CD4-positive, alpha-beta T cell treated with Interleukin-12 subunit alpha and Interleukin-12 subunit beta, for 1 hour (primary cell): Measurements from ENCODE around the gene LIMK1.
"Not testable (repeated sequence)": the region's sequence is repeated elsewhere in the genome, so short reads cannot be mapped to it uniquely, and the experiment has no call there.

ENCODE experiments used
- DNase-seq: peaks from one replicate; pipeline ENCODE4 v3.0.0-alpha.2; 2020

The LIMK1 gene

DNA sequence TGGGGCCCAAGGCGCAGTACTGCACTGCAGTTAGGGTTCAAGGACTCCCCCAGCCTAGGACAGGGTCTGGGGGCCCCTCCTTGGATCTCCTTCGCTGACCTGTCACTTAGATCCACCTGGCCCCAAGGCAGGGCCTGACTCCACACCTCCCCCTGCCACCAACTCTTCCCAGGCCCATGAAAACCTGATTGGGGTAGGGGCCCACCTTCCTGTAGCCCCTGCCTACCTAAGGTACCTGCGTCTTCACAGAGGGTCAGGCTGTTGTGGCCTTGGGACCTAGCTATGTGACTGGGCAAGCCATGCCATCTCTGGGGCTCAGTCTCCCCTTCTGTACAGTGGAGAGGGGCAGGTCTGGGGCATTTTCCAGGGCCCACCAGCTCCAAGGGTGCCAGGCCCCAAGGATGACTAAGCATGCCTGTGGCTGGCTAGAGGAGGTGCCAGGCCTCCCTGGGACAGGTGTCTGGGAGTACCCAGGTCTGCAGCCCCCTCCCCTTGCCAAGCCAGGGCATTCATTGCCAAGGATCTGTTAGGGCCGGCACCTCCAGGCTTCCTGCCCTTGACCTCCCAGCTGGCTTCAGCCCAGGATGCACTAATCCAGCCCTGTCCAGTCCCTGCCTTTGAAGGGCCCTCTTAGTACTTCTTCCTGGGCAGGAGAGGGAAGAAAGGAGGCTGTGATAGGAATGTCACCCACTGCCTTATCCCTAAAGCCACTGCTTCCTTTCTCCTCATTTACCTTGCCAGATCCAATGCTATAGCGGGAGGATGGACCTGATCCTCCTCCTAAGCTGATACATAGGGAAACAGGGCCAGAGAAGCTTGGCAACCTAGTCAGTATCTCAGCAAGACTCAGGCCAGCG, 1.3 kb downstream of the LIMK1 start:
- DNase-seq = no peak

DNA sequence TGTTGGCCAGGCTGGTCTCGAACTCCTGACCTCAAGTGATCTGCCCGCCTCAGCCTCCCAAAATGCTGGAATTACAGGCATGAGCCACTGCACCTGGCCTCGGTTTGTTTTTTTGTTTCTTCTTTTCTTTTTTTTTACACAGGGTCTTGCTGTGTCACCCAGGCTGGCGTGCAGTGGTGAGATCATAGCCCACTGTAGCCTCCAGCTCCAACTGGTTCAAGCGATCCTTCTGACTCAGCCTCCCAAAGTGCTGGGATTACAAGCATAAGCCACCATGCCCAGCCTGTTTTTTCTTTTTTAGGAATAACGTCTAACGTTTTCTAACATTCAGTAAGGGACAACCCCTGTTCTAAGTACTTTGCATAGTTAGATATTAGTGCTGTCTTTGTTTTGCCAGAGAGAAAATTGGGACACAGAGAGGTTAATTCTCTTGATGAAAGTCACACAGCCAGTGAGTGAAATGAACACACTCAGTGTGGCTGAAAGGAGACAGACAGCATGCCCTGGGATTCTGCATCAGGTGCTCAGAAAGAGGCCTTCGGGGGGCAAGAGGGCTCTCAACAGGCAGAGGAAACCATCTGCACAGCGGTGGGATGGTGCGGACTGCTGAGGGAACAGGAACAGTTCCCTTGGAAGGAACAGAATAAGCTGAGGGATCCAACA, 4.3 kb downstream of the LIMK1 start:
- no peak for DNase-seq

DNA sequence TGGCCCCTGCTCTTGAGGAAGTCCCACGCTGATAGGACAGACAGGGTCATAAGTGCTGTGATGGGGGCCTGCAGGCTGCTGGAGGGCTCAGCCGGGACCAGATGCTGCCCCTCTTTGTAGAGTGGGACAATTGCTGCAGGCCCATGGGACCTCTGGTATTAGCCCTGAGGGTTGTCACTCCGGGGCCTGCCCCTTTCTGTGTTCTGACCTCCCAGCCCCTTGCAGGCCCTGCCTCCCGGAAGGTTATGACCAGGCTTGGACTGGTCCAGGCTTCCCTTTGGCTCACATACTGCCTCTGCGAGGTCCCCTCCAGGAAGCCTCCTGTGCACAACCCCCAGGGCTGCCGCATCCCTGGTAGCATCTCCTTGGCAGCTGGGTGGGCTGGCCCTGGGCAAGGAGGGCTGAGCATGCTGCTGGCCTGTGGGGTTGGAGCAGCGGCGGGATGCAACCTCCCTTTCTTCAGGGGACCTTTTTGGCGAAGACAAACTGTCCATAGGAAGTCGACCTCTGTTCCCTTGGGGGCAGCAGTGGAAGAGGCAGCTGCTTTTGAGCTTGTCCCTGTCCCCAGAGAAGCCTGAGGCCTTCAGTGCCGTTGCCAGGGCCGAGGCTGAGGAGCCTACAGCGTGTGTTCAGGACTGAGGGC, 8.8 kb downstream of the LIMK1 start:
- no peak for DNase-seq

DNA sequence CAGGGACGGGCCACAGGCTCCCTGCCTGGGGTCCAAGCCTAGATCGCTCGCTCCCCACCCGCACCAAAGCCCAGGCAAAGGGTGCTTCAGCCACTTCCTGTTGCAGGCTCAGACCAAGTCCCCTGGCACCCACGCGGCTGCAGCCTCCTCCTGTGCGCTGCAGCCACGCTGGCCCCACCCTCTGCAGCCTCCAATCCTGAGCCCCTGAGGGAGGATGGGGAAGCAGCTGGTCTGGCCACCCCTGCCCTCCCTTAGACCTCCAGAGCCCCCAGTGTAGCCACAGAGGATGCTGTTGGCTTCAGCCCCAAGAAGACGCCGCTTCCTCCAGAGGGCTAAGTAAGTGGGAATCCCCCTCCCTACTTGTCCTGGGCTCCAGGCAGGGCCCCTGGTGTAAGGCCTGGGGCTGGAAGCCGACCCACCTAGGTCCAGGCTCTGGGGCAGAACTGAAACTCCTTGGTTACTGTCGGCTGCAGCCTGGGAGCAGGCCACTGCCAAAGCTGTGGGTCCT, 9.4 kb downstream of the LIMK1 start:
- no peak for DNase-seq

DNA sequence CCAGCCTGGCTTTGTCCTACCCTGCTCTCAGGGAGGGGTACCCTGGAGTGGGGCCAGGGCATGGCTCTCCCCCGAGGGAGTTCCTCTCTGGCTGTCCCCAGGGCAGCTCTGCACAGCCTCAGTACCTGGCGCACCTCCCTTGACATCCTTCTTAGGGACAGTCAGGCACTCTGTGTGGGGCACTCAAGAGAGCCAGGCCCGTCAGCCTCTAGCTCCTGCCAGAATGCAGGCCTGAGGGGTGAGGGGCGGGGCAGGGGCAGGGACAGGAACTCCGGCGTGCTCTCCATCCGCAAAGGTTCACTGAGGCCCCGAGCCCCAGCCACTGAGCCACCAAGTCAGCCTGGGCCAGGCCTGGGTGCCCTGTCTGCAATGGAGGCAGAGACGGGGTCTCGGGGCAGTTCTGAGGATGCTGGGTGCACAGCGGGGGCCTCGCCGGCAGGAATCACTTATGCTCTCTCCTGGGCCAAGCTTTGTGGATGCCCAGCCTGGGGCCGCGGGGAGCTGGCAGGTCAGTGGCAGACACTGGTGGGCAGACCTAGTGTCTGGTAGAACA, 10.1 kb downstream of the LIMK1 start:
- DNase-seq = no peak

DNA sequence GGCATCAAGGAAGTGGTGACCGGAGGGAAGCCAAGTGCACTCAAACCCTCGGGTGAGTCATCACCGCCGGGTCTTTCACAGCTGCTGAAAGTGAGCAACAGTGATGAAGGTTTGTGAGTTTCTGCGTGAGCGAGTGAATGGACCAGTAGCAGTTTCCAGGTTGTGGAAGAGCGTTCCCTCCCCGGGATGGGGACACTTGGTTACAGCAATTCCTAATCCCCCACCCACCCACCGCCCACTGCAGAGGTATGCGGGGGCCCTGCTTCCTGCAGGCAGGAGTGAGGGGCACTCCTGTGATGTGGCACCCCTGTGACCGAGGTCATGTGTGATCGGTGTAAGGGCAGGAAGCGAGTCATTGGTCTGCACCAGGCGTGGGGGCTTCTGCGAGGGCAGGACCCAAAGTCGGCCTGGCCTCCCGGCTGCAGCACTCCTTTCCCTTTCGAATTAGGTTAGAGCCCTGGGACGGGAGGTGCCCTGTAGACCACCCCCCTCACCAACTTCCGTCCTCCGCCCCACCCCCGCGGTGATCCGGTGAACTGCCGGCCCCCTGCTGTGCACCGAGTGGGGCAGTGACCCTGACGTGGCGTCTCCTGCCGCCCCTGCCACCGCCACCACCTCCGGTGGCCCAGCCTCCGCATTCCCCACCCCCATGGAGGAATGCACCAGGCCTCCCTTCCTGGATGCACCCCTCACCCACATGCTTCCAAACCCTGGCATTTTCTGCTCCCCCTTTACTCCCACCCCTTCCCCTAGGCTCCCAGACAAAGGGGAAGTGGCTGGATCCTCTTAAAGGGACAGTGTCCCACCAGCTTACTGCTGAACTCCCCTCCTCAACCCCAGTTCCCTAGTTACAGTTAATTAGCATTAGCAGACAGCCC, 10.9 kb downstream of the LIMK1 start:
- DNase-seq = peak; percentile 74

DNA sequence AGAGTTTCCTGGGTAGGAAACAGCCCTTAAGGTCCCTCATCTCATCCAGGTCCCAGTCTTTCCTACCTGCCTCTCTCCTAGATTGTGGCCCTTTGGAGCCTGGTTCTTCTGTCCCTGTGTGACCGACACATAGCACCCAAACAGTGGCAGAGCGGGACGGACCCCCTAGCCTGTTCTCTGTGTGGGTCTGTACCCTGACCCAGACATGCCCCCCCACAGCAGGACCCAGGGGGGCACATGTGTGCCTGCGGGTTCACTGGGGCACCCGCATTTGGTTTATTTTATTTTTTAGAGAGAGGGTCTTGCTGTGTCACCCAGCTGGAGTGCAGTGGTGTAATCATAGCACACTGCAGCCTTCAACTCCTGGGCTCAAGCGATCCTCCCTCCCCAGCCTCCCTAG, 11.5 kb downstream of the LIMK1 start:
- DNase-seq = no peak

DNA sequence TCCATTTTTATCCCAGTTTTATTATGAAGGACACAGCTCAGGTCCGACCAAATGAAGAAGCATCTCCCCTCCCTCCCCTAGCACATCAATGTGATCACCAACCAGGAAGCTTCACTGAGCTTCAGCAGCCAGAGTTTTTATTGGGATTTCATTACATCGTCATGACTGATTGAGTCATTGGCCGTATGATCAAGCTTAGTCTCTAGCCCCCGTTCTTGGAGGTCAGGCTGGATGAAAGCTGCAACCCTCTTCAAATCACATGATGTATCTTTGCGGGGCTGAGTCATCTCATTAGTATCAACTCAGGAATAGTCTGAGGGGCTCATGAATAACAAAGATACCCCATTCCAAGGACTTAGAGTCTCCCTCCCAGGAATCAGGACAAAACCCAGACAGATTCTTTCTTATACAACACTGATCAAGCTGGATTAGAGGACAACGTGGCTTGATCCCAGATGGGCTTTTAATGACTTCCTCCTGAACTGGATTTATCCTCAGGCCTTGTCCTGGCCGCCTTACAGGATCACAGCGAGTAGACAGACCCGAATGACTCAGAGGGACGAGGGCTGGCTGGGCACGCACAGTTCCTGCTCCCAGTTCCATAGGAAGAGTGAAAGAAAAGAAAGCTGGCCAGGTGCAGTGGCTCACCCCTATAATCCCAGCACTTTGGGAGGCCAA, 14.5 kb downstream of the LIMK1 start:
- DNase-seq = no peak

DNA sequence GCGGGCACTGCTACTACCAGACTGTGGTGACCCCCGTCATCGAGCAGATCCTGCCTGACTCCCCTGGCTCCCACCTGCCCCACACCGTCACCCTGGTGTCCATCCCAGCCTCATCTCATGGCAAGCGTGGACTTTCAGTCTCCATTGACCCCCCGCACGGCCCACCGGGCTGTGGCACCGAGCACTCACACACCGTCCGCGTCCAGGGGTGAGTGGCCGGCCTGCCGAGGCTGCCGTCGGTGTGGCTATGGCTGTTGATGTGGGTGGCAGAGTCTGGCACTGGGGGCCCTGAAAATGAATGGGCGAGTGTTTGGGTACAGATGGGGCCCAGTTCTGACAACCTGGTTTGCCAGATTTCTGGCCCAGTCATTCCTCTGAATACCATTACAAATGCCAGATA, 15.4 kb downstream of the LIMK1 start:
- DNase-seq = no peak

DNA sequence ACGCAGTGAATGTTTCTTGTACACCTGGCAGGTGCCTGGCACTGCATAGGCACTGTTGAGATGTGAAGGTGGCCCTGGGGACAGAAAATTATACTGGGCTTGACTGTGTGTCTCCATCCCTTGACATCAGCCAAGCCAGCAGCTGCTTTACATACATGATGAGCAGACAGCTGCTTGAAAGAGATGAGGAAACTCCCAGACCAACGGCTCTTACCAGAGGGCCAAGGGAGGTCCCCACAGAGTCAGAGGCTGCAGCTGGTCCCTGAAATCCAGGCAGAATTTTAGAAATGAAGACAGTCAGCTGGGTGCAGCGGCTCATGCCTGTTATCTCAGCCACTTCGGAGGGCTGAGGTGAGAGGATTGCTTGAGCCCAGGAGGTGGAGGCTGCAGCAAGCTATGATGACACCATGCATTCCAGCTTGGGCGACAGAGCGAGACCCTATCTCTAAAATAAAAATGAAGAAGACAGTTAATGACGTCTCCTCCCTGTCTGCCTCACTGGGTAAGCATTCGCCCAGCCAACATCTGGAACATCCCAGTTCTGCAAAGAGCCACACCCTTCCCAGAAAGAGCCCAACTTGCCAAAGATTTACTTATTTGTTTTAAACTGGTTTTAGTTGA, 17.6 kb downstream of the LIMK1 start:
- DNase-seq = no peak

DNA sequence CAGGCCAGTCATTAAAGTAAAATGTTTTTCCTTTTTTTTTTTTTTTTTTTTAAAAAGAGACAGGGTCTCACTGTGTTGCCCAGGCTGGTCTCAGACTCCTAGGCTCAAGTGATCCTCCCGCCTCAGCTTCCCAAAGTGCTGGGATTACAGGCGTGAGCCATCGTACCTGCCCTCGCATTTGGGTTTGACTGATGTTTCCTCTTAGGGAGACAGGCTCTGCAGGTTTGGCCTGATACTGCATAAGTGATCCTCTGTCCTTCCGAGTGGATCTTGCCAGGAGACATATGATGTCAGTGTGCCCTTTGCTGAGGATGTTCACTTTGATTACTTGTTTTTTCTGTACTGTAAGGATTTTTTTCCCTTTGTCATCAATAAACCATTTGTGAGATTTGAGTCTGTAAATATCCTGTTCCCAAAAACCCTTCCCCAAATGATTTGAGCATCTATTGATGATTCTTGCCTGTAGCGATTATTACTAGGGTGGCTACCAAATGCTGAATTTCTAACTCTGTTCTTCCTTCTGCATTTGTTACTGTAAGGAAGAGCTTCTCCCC, 19.7 kb downstream of the LIMK1 start:
- no peak for DNase-seq

DNA sequence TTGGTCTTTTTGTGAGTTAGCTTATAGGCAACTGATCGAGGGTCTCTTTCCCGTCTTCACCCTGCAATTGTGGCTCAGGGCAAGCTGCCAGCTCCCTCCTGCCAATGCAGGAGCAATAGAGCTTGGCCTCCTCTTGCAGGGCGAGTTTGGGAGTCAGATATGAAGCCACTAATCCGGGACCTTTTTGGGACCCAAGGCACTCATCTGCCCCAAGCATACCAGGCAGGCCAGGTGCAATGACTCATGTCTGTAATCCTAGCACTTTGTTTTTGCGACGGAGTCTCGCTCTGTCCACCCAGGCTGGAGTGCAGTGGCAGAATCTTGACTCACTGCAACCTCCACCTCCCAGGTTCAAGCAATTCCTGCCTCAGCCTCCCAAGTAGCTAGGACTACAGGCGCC, 21.1 kb downstream of the LIMK1 start:
- no peak for DNase-seq

DNA sequence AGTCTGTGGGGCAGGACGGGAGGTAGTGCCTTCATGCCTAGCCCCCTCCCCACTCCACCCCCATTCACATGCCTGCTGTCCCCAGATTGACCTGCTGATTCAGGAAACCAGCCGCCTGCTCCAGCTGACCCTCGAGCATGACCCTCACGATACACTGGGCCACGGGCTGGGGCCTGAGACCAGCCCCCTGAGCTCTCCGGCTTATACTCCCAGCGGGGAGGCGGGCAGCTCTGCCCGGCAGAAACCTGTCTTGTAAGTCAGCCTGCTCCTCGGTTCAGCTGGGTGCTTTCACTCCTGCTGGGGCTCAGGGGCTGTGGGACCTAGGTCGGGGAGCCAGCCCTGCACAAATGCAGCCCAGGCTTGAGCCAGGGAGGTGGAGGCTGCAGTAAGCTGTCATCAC, 22.4 kb downstream of the LIMK1 start:
- DNase-seq = no peak

DNA sequence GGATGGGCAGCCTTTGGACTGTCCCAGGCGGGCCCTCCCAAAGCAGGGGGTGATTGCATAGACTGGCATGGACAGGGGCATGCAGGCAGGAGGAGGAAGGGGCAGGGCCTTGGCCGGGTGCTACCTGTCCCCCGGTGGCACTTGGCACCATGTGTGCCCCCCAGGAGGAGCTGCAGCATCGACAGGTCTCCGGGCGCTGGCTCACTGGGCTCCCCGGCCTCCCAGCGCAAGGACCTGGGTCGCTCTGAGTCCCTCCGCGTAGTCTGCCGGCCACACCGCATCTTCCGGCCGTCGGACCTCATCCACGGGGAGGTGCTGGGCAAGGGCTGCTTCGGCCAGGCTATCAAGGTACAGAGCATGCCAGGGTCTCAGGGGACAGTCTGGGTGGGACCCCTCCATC, 23.2 kb downstream of the LIMK1 start:
- no peak for DNase-seq

DNA sequence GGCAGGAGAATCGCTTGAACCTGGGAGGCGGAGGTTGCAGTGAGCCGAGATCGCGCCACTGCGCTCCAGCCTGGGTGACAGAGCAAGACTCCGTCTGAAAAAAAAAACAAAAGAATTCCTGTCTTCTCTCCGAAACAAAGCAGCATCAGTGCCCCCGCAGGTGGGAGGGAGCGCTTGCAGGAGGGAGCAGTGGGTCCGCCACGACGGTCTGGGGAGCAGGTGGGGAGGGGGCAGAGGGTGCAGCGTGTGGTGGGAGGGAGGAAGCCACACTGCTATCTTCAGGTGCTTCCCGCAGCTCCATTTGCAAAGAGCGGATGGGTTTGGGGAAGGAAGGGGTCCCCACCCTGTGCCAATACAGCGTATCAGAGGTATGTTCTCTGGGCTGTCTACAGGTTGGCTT, 31.7 kb downstream of the LIMK1 start:
- no peak for DNase-seq

DNA sequence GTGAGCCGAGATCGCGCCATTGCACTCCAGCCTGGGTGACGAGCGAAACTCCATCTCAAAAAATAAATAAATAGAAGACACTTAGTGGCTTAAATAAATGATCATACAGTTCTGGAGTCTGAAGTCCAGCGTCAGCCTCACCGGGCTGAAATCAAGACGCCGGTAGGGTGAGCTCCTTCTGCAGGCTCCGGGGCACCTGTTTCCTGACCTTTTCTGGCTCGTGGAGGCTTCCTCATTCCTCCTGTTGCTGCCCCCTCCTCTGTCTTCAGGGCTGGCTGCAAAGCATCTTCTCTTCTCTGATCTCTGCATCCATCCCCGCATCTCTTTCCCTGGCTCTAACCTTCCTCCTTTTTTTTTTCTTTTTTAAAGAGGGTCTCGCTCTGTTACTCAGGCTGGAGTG, 32.8 kb downstream of the LIMK1 start:
- DNase-seq = no peak

DNA sequence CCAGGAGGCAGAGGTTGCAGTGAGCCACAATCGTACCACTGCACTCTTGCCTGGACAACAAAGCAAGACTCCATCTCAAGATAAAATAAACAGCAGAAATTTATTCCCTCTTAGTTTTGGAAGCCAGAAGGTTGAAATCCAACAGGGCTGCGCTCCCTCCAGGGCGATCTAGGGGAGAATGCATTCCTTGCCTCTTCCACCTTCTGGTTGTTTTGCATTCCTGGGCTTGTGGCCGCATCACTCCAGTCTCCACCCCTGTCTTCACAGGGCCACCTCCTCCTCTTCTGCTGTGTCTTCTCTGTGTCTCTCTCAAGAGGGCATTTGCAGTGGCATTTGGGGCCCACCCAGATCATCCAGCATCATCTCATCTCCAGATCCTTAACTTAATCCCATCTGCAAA, 36.2 kb downstream of the LIMK1 start:
- DNase-seq = no peak

DNA sequence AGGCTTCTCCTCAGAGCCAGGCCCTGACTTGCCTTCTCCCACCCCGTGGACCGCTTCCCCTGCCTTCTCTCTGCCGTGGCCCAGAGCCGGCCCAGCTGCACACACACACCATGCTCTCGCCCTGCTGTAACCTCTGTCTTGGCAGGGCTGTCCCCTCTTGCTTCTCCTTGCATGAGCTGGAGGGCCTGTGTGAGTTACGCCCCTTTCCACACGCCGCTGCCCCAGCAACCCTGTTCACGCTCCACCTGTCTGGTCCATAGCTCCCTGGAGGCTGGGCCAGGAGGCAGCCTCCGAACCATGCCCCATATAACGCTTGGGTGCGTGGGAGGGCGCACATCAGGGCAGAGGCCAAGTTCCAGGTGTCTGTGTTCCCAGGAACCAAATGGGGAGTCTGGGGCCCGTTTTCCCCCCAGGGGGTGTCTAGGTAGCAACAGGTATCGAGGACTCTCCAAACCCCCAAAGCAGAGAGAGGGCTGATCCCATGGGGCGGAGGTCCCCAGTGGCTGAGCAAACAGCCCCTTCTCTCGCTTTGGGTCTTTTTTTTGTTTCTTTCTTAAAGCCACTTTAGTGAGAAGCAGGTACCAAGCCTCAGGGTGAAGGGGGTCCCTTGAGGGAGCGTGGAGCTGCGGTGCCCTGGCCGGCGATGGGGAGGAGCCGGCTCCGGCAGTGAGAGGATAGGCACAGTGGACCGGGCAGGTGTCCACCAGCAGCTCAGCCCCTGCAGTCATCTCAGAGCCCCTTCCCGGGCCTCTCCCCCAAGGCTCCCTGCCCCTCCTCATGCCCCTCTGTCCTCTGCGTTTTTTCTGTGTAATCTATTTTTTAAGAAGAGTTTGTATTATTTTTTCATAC, 38.0 kb downstream of the LIMK1 start:
- no peak for DNase-seq

DNA sequence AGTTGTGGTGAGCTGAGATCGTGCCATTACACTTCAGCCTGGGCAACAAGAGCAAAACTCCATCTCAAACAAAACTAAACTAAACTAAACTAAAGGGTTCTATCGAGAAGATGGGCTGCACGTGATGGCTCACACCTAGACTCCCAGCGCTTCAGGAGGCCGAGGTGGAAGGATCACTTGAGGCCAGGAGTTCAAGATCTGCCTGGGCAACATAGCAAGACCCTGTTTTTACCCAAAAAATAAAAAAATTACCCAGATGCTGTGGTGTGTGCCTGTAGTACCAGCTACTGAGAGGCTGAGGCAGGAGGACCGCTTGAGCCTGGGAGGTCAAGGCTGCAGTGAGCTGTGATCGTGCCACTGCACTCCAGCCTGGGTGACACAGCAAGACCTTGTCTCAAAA, 40.3 kb downstream of the LIMK1 start:
- DNase-seq = not testable (repeated sequence)

DNA sequence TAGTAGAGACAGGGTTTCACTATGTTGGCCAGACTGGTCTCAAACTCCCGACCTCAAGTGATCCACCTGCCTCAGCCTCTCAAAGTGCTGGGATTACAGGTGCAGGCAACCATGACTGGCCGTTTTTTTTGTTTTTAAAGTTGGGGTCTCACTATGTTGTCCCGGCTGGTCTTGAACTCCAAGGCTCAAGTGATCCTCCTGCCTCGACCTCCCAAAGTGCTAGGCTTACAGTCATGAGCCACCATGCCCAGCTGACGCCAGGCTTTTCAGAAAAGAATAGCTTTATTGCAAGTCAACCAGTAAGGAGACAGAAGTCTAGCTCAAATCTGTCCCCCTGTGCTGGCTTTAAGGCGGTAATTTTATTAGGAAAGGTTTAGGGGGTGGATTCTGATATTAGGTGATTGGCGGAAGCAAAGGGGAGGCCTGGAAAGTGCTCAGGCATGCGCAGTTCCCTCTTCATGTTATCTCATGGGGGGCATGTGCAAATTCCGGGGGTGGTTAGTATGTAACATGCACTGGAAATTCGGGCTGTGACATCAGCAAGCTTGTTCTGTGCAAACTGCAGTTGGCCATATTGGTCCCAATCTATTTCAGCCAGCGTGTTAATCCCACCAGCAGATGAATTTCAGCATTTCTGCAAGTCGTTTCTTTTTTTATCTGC, 42.7 kb downstream of the LIMK1 start:
- no peak for DNase-seq
